ENCODE measurements around the gene COG4.
"Not testable (repeated sequence)": the region's sequence is repeated elsewhere in the genome, so short reads cannot be mapped to it uniquely, and the experiment has no call there.

The COG4 gene

GRCh38 chr16:70467113-70467512, 56.2 kb downstream of the COG4 start:
- no peaks in the 10 kb centered on the region for H3K27me3 Mint-ChIP-seq
- no peaks in the 10 kb centered on the region for H3K9me3 Mint-ChIP-seq
- DNase-seq (no peak), ATAC-seq (no peak)
- H3K36me3 Mint-ChIP-seq (ENCODE audit: low read depth), result peaks cover 1% of the 10 kb centered on the region
- H3K4me1 Mint-ChIP-seq, result no peaks in the 10 kb centered on the region
- no peak overlapping the region for H3K27ac Mint-ChIP-seq
- no peak overlapping the region for H3K4me3 Mint-ChIP-seq

- peaks cover 1% of the 10 kb centered on the region for H3K36me3 Mint-ChIP-seq (ENCODE audit: low read depth)
- no peaks in the 10 kb centered on the region for H3K9me3 Mint-ChIP-seq
- ATAC-seq, result no peak
- H3K4me1 Mint-ChIP-seq, result peaks cover under 1% of the 10 kb centered on the region
- no peak for DNase-seq
- H3K27ac Mint-ChIP-seq, result no peak overlapping the region
- no peak overlapping the region for H3K4me3 Mint-ChIP-seq
- H3K27me3 Mint-ChIP-seq, result no peaks in the 10 kb centered on the region
These were observed 56.6 kb downstream of the COG4 start for GRCh38 chr16:70466805-70467076.

- no peak overlapping the region for H3K27ac Mint-ChIP-seq
- ATAC-seq (no peak), DNase-seq (no peak)
- peaks cover 1% of the 10 kb centered on the region for H3K36me3 Mint-ChIP-seq (ENCODE audit: low read depth)
- H3K4me3 Mint-ChIP-seq, result no peak overlapping the region
- no peaks in the 10 kb centered on the region for H3K9me3 Mint-ChIP-seq
- H3K27me3 Mint-ChIP-seq, result no peaks in the 10 kb centered on the region
- H3K4me1 Mint-ChIP-seq, result peaks cover 2% of the 10 kb centered on the region
These were observed 57.2 kb downstream of the COG4 start for GRCh38 chr16:70465999-70466804.

- H3K27ac Mint-ChIP-seq, result no peak overlapping the region
- no peak overlapping the region for H3K4me3 Mint-ChIP-seq
- DNase-seq, result no peak
- peaks cover 1% of the 10 kb centered on the region for H3K36me3 Mint-ChIP-seq (ENCODE audit: low read depth)
- H3K9me3 Mint-ChIP-seq, result no peaks in the 10 kb centered on the region
- H3K27me3 Mint-ChIP-seq, result no peaks in the 10 kb centered on the region
- ATAC-seq, result no peak
- peaks cover 2% of the 10 kb centered on the region for H3K4me1 Mint-ChIP-seq
These were observed 60.1 kb downstream of the COG4 start for GRCh38 chr16:70463235-70463634.

GRCh38 chr16:70460737-70461261, 62.6 kb downstream of the COG4 start:
- H3K27me3 Mint-ChIP-seq, result no peaks in the 10 kb centered on the region
- no peak overlapping the region for H3K27ac Mint-ChIP-seq
- no peaks in the 10 kb centered on the region for H3K9me3 Mint-ChIP-seq
- no peak overlapping the region for H3K4me3 Mint-ChIP-seq
- DNase-seq (no peak), ATAC-seq (no peak)
- peaks cover 6% of the 10 kb centered on the region for H3K4me1 Mint-ChIP-seq
- peaks cover 1% of the 10 kb centered on the region for H3K36me3 Mint-ChIP-seq (ENCODE audit: low read depth)

- ATAC-seq, result no peak
- DNase-seq, result no peak
- peak overlapping the region; percentile 42 for H3K27ac Mint-ChIP-seq
- H3K9me3 Mint-ChIP-seq, result no peaks in the 10 kb centered on the region
- H3K4me3 Mint-ChIP-seq, result no peak overlapping the region
- H3K4me1 Mint-ChIP-seq, result peaks cover 17% of the 10 kb centered on the region
- H3K27me3 Mint-ChIP-seq, result no peaks in the 10 kb centered on the region
- no peaks in the 10 kb centered on the region for H3K36me3 Mint-ChIP-seq (ENCODE audit: low read depth)
These were observed 65.7 kb downstream of the COG4 start for GRCh38 chr16:70457446-70458166.

GRCh38 chr16:70455910-70456309, 67.4 kb downstream of the COG4 start:
- no peak for ATAC-seq
- Mint-ChIP-seq H3K27me3 (no peaks in the 10 kb centered on the region), H3K27ac (no peak overlapping the region), H3K4me1 (peaks cover 15% of the 10 kb centered on the region), H3K4me3 (peak overlapping the region; percentile 88), H3K9me3 (no peaks in the 10 kb centered on the region), H3K36me3 (ENCODE audit: low read depth) (no peaks in the 10 kb centered on the region)
- DNase-seq, result no peak

GRCh38 chr16:70454222-70455034, 68.9 kb downstream of the COG4 start, which contains the start of gene FCSK:
FCSK (plus strand) TSS chr16:70454595; CDS start chr16:70463191, 8,596 bp downstream.
- peak within 1 kb of the TSS; percentile 88 for H3K4me3 Mint-ChIP-seq
- ATAC-seq, result peak; percentile 91
- H3K9me3 Mint-ChIP-seq, result no peaks in the 10 kb centered on the region
- H3K27me3 Mint-ChIP-seq, result no peaks in the 10 kb centered on the region
- H3K4me1 Mint-ChIP-seq, result peaks cover 17% of the 10 kb centered on the region
- DNase-seq, result peak; percentile 70
- peak within 1 kb of the TSS; percentile 89 for H3K27ac Mint-ChIP-seq
- H3K36me3 Mint-ChIP-seq (ENCODE audit: low read depth), result no peaks in the 10 kb centered on the region

GRCh38 chr16:70453892-70454221, 69.5 kb downstream of the COG4 start:
- DNase-seq, result no peak
- Mint-ChIP-seq H3K4me3 (peak overlapping the region; percentile 88), H3K27me3 (no peaks in the 10 kb centered on the region), H3K4me1 (peaks cover 17% of the 10 kb centered on the region), H3K9me3 (no peaks in the 10 kb centered on the region), H3K27ac (peak overlapping the region; percentile 89), H3K36me3 (ENCODE audit: low read depth) (no peaks in the 10 kb centered on the region)
- no peak for ATAC-seq

GRCh38 chr16:70453117-70453891, 70.0 kb downstream of the COG4 start:
- Mint-ChIP-seq H3K4me3 (peak overlapping the region; percentile 88), H3K4me1 (peaks cover 17% of the 10 kb centered on the region), H3K27ac (peak overlapping the region; percentile 89), H3K36me3 (ENCODE audit: low read depth) (no peaks in the 10 kb centered on the region), H3K27me3 (no peaks in the 10 kb centered on the region), H3K9me3 (no peaks in the 10 kb centered on the region)
- no peak for ATAC-seq
- no peak for DNase-seq

- H3K27me3 Mint-ChIP-seq; H3K36me3 Mint-ChIP-seq (ENCODE audit: low read depth); H3K27ac Mint-ChIP-seq; H3K9me3 Mint-ChIP-seq; H3K4me3 Mint-ChIP-seq; DNase-seq; ATAC-seq: not testable (repeated sequence)
- H3K4me1 Mint-ChIP-seq, result peaks cover 13% of the 10 kb centered on the region
These were observed 72.4 kb downstream of the COG4 start for GRCh38 chr16:70451004-70451340.

GRCh38 chr16:70450142-70451003, 73.0 kb downstream of the COG4 start:
- not testable (repeated sequence) for H3K36me3 Mint-ChIP-seq (ENCODE audit: low read depth); H3K4me3 Mint-ChIP-seq; H3K9me3 Mint-ChIP-seq; H3K27ac Mint-ChIP-seq; DNase-seq; ATAC-seq; H3K27me3 Mint-ChIP-seq
- peaks cover 13% of the 10 kb centered on the region for H3K4me1 Mint-ChIP-seq

- no peaks in the 10 kb centered on the region for H3K36me3 Mint-ChIP-seq (ENCODE audit: low read depth)
These were observed 75.3 kb downstream of the COG4 start for GRCh38 chr16:70448075-70448474.

More at GRCh38 chr16:70448075-70448474, 75.3 kb downstream of the COG4 start:
- H3K9me3 Mint-ChIP-seq, result no peaks in the 10 kb centered on the region
- no peak overlapping the region for H3K4me3 Mint-ChIP-seq
- H3K27me3 Mint-ChIP-seq, result no peaks in the 10 kb centered on the region
- DNase-seq (no peak), ATAC-seq (no peak)
- peaks cover 2% of the 10 kb centered on the region for H3K4me1 Mint-ChIP-seq
- no peak overlapping the region for H3K27ac Mint-ChIP-seq
